Duodenal mucosa (tissue), 2 donors: ENCODE measurements around the gene MACROD2.

ENCODE experiments used
- H3K27ac ChIP-seq: one replicate; pipeline ENCODE4 v1.7.0; 2013; ENCODE audit warnings: low read depth, low read length
- H3K27me3 ChIP-seq, 2 donors: one replicate each; pipeline ENCODE4 v1.7.0; 2013; ENCODE audit warnings: low read length in 2 of 2, control low read depth in 1 of 2; ENCODE audit not compliant: insufficient read depth in 2 of 2, control insufficient read depth in 1 of 2
- H3K36me3 ChIP-seq, 2 donors: one replicate each; pipeline ENCODE4 v1.7.0; 2013; ENCODE audit warnings: low read length in 2 of 2, control low read depth in 1 of 2; ENCODE audit not compliant: insufficient read depth in 2 of 2, control insufficient read depth in 1 of 2
- H3K4me1 ChIP-seq, 2 donors: one replicate each; pipeline ENCODE4 v1.7.0; 2013; ENCODE audit warnings: low read length in 2 of 2, control low read depth in 1 of 2; ENCODE audit not compliant: insufficient read depth in 2 of 2, control insufficient read depth in 1 of 2
- H3K4me3 ChIP-seq, 2 donors: one replicate each; pipeline ENCODE4 v1.7.0; 2013; ENCODE audit warnings: low read length in 2 of 2, low read depth in 1 of 2
- H3K9ac ChIP-seq, 2 donors: one replicate each; pipeline ENCODE4 v1.7.0; 2013; ENCODE audit warnings: low read length in 2 of 2, low read depth in 1 of 2
- H3K9me3 ChIP-seq, 2 donors: one replicate each; pipeline ENCODE4 v1.7.0; 2013; ENCODE audit warnings: low read length in 2 of 2, control low read depth in 1 of 2; ENCODE audit not compliant: control insufficient read depth in 1 of 2

MACROD2 gene

DNA sequence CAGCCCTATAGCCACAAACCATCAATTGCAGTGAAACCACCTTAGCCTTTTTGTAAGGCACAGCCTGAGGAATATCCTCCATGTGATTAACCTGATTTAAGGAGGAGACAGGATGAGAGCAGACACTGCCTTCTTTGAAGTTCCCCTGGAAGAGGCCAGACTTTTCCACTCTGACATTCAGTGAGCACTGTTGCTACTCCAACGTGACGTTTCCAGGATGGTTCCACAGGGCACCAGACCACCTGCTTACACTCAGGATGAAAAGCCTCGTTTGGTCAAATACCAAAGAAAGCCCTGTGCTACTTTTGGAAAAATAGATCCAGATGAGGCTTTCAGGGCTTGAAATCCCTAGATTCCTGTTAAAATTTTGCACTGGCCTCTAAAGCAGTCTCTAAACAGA is 1444.2 kb downstream of the MACROD2 start:
- no peaks in the 10 kb centered on the region for H3K36me3 ChIP-seq
- H3K4me3 ChIP-seq: no peak overlapping the region
- H3K9me3 ChIP-seq: no peaks in the 10 kb centered on the region
- H3K4me1 ChIP-seq: no peaks in the 10 kb centered on the region
- H3K27ac ChIP-seq: no peak overlapping the region
- H3K27me3 ChIP-seq: no peaks in the 10 kb centered on the region
- no peak overlapping the region for H3K9ac ChIP-seq

DNA sequence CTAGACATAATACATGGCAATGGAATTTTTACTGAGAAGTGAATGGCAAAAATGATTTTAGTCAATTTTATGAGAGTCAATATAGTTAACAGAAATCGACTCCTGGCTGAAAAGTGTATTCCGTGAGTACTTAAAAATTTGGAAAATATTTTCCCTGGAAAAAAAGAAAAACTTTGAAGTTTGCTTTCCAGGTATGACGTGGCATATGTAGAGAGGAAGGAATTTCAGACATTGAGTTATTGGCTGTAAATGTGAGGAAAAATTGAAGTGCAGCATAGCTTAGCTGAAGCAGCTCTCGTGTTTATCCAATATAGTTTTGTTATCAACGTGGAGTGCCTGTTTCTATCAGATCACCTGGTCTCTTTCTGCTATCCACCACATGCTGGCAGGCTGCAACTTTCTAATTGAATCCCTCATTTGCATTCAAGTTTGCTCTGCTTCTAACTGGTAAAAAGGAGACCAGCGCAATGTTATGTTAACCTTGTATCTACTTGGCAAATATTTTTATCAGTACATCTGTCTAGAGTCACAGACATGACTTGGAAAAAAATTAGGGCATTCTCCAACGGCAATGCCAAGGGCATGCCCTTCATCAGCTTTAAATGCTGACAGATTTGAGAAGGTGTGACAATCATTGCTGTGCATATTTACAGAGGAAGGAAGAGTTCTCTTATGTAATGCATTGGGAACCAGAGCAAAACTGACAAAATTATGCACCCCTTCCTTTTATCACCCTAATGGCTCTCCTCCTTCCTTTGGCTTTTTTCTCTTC is 1444.9 kb downstream of the MACROD2 start:
- H3K4me1 ChIP-seq: no peaks in the 10 kb centered on the region
- no peak overlapping the region for H3K9ac ChIP-seq
- H3K27me3 ChIP-seq: no peaks in the 10 kb centered on the region
- no peak overlapping the region for H3K4me3 ChIP-seq
- H3K36me3 ChIP-seq: no peaks in the 10 kb centered on the region
- no peak overlapping the region for H3K27ac ChIP-seq
- H3K9me3 ChIP-seq: no peaks in the 10 kb centered on the region

DNA sequence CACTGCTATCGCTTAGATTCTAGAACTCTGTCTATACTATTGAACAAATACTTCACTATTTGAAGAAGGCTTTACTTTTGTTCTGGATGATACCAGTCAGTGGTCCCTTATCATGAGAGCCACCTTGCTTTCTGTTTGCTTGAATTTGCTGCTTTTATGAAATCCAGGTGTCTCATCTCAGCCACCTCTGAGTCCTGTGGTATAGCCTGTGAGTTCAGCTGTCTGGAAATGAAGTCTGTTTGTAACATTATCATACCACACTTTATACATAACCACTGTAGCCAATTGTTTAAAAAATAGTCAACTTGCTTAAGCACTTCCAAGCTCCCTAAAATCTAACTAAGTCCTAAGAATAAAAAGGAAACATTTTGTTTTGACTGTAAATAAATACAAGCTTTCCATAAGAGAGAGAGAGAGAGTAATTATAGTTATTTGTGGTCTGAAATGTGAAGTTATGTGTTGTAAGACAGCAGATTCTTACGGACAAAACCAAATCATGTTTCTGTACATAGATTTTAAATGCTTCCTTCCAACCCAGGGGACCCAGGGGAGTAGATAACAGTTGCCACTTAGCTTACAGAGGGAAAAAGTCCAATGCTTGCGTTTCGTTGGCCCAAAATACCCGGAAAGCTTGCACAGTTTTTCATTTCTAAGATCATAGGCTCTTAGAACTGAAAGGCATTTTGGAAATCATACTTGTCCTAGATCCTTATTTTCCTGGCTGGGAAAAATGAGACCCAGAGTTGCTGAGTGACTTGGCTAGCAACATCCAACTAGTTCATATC is 1449.9 kb downstream of the MACROD2 start:
- Histone ChIP-seq H3K9ac (no peak overlapping the region), H3K9me3 (no peaks in the 10 kb centered on the region), H3K4me1 (no peaks in the 10 kb centered on the region), H3K27me3 (no peaks in the 10 kb centered on the region), H3K36me3 (no peaks in the 10 kb centered on the region), H3K27ac (no peak overlapping the region), H3K4me3 (no peak overlapping the region)

DNA sequence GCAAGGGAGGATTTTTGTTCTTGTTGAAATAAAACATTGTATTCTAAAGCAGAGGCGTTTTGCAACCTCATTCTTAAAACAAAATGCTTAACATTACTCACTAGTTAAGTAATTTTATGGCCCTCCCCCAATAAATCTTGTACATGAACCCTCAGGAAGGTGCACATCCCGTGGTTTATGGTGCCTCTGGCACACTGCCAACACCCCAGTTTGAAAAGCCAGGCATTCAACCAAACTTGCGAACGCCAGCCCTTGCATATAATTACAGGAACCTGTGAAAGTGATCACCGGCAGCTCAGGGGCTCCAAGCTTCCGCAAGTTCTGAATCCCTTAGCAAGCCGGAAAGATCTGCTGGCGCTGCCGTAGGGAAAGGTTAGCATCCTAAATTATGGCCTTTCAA is 1451.1 kb downstream of the MACROD2 start:
- no peaks in the 10 kb centered on the region for H3K9me3 ChIP-seq
- no peaks in the 10 kb centered on the region for H3K4me1 ChIP-seq
- no peak overlapping the region for H3K27ac ChIP-seq
- no peak overlapping the region for H3K9ac ChIP-seq
- H3K27me3 ChIP-seq: no peaks in the 10 kb centered on the region
- H3K4me3 ChIP-seq: no peak overlapping the region
- H3K36me3 ChIP-seq: no peaks in the 10 kb centered on the region

DNA sequence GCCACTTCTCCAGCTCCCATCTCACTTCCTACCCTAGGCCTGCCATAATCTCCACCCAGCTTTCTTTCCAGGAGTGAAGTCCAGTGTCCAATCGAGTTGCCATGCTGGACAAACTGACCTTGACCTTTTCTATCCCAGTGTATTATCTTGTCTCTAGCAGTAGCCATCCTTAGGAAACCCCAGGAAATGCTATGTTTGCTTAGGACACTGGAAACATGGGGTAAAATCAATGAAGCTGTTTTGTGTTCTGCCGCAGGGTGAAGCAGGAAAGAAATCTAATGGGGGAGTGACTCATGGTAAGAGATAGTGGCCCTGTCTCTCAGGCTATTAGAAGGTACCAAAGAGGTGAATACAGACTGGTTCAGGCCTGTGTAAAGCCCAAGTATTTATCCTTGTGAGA is 1452.2 kb downstream of the MACROD2 start:
- H3K4me1 ChIP-seq: no peaks in the 10 kb centered on the region
- no peak overlapping the region for H3K9ac ChIP-seq
- no peak overlapping the region for H3K27ac ChIP-seq
- H3K36me3 ChIP-seq: no peaks in the 10 kb centered on the region
- no peaks in the 10 kb centered on the region for H3K9me3 ChIP-seq
- H3K4me3 ChIP-seq: no peak overlapping the region
- H3K27me3 ChIP-seq: no peaks in the 10 kb centered on the region

DNA sequence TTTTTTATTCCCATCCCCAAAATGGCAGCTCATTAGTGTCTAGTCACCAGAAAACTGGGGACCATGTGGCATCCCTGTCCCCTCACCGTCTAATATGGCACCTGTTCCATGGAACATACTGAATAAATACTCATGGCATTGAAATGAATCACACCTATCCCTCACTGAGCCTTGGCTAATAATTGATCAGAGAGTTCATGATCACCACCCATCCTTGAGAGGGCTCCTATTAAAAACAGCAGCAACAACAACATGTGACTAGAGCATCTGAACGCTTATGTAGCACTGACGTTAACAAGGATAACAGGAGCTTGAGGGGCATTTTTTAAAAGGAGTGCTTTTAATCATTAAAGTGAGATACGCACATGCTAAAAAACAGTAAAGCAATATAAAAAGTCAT is 1453.7 kb downstream of the MACROD2 start:
- no peaks in the 10 kb centered on the region for H3K36me3 ChIP-seq
- H3K4me3 ChIP-seq: no peak overlapping the region
- H3K9ac ChIP-seq: no peak overlapping the region
- no peak overlapping the region for H3K27ac ChIP-seq
- H3K27me3 ChIP-seq: no peaks in the 10 kb centered on the region
- H3K9me3 ChIP-seq: no peaks in the 10 kb centered on the region
- no peaks in the 10 kb centered on the region for H3K4me1 ChIP-seq

DNA sequence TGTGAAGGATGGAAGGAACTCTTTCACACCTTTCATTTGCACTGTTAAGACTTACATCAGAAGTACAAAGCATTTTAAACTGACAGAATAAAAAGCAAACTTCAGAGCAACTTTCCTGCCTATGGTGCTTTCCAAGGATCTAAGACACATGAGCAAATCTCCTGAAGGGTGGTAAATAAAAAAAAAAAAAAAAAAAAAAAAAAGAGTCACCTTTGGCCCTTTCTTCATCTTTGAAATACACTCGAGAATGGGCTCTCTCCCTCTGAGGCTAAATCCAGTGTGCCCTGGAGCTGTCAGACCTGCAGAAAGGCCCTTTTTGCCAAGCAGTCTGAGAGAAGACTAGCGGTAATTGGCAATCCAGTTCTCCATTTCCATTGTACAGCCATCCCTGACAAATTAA is 1455.9 kb downstream of the MACROD2 start:
- no peak overlapping the region for H3K27ac ChIP-seq
- no peaks in the 10 kb centered on the region for H3K9me3 ChIP-seq
- H3K36me3 ChIP-seq: no peaks in the 10 kb centered on the region
- H3K4me3 ChIP-seq: no peak overlapping the region
- no peaks in the 10 kb centered on the region for H3K4me1 ChIP-seq
- H3K9ac ChIP-seq: no peak overlapping the region
- no peaks in the 10 kb centered on the region for H3K27me3 ChIP-seq

DNA sequence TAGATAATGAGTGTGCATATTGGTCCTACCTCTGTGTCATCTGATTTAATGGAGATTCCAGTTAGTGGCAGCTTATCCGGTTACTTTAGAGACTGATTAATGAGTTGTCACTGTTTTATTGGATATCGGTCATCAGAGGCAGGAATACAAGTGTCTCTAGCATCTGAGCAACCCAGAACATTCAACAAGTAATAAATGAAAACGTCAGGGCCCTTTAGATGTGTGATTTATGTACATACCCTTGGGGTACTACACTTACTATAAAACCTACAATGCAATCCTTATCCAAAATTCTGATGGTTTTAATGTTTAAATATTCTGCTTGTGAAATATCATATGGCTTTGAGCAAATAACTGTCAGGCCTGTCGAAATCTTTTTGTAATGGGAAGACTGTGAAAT is 1460.0 kb downstream of the MACROD2 start:
- Histone ChIP-seq H3K4me3 (no peak overlapping the region), H3K27me3 (no peaks in the 10 kb centered on the region), H3K4me1 (no peaks in the 10 kb centered on the region), H3K36me3 (no peaks in the 10 kb centered on the region), H3K27ac (no peak overlapping the region), H3K9ac (no peak overlapping the region), H3K9me3 (no peaks in the 10 kb centered on the region)

DNA sequence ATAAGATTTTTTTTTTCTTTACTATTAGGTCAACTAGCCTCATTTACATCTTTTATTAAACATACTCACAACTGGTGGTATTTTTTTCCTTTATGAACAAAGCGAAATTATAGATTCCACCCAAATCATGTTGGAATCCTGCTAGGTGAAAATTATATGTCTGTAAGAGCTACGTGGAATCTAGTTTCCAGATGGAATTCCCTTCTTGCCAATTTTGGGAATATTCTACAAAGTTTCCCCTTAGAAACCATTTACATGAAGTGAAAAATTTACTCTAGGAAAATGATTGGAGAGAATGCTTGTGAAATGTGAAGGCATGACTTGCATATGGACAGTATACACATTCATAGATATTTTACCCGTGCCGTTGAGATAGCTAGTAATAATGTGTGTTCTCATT is 1466.6 kb downstream of the MACROD2 start:
- H3K27me3 ChIP-seq: no peaks in the 10 kb centered on the region
- H3K36me3 ChIP-seq: no peaks in the 10 kb centered on the region
- no peaks in the 10 kb centered on the region for H3K4me1 ChIP-seq
- no peak overlapping the region for H3K27ac ChIP-seq
- no peak overlapping the region for H3K4me3 ChIP-seq
- H3K9ac ChIP-seq: no peak overlapping the region
- no peaks in the 10 kb centered on the region for H3K9me3 ChIP-seq

DNA sequence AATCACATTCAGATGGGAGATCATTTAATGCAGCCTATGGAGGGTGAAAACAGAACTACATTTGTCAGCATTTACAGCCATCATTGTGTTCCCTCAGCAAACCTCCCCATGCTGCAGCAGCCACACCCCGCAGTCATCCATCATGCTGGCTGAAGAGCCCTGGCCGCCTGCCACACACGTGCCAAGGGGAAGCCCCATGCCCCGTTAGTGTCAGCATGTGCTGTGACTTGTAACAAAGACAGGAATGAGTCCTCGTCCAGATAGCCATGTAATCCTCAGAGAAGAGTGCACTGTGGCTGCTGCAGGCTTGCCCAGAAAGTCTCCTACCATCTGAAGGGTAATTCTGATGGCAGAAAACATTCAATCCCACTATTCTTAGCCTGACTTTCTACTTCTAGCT is 1480.2 kb downstream of the MACROD2 start:
- Histone ChIP-seq H3K27me3 (no peaks in the 10 kb centered on the region), H3K4me3 (no peak overlapping the region), H3K27ac (no peak overlapping the region), H3K9ac (no peak overlapping the region), H3K9me3 (no peaks in the 10 kb centered on the region), H3K4me1 (peaks cover 0 to 3% of the 10 kb centered on the region in 2 donors), H3K36me3 (no peaks in the 10 kb centered on the region)
